NCI-H187 (cell line): ENCODE results near the gene PDE6B.
"Not testable (repeated sequence)": the region's sequence is repeated elsewhere in the genome, so short reads cannot be mapped to it uniquely, and the experiment has no call there.

Source experiments
- DNase-seq, 2 experiments: peaks; one replicate each; lab custom pipeline; 2025; lab: John Stamatoyannopoulos, UW

Gene PDE6B

GRCh38 chr4:683247-683897 lies 58.0 kb downstream of the PDE6B start:
- no peak for DNase-seq

- no peak for DNase-seq
These were observed 58.7 kb downstream of the PDE6B start for GRCh38 chr4:683982-684622.

- no peak for DNase-seq
These were observed 59.4 kb downstream of the PDE6B start for GRCh38 chr4:684623-685327.

- DNase-seq: no peak
These were observed 60.5 kb downstream of the PDE6B start for GRCh38 chr4:685679-686412.

- DNase-seq: no peak
These were observed 61.2 kb downstream of the PDE6B start for GRCh38 chr4:686413-687040.

GRCh38 chr4:687048-687970 lies 61.9 kb downstream of the PDE6B start:
- no peak for DNase-seq

- DNase-seq: no peak
These were observed 62.8 kb downstream of the PDE6B start for GRCh38 chr4:687971-688853.

- DNase-seq: no peak
These were observed 63.7 kb downstream of the PDE6B start, which contains the start of gene SLC49A3 for GRCh38 chr4:688854-689681. Gene SLC49A3 (minus strand): TSS chr4:689151. CDS start chr4:689127, 24 bp downstream.

GRCh38 chr4:689723-690122 lies 64.3 kb downstream of the PDE6B start:
- no peak for DNase-seq

- DNase-seq: no peak
These were observed 67.6 kb downstream of the PDE6B start for GRCh38 chr4:692771-693554.

- DNase-seq: not testable (repeated sequence)
These were observed 69.1 kb downstream of the PDE6B start for GRCh38 chr4:694341-694940.

GRCh38 chr4:699816-700580 lies 74.6 kb downstream of the PDE6B start:
- no peak for DNase-seq

- no peak for DNase-seq
These were observed 75.4 kb downstream of the PDE6B start for GRCh38 chr4:700587-701264.

- no peak for DNase-seq
These were observed 77.3 kb downstream of the PDE6B start for GRCh38 chr4:702618-703048.

- DNase-seq: no peak
These were observed 78.2 kb downstream of the PDE6B start for GRCh38 chr4:703336-704197.
